GM19395 (cell line): ENCODE measurements around the gene NBPF11.
A peak's percentile ranks its signal among the peaks of the same experiment; 100 is the strongest.
"Not testable (repeated sequence)": the region's sequence is repeated elsewhere in the genome, so short reads cannot be mapped to it uniquely, and the experiment has no call there.

Source experiments
- ATAC-seq: cut with Tn5 transposase; IDR thresholded peaks from one replicate; pipeline ENCODE4 v1.9.1; 2021; ENCODE audit warnings: mild to moderate bottlenecking, moderate library complexity; ENCODE audit not compliant: unreplicated experiment

The NBPF11 gene, protein sequence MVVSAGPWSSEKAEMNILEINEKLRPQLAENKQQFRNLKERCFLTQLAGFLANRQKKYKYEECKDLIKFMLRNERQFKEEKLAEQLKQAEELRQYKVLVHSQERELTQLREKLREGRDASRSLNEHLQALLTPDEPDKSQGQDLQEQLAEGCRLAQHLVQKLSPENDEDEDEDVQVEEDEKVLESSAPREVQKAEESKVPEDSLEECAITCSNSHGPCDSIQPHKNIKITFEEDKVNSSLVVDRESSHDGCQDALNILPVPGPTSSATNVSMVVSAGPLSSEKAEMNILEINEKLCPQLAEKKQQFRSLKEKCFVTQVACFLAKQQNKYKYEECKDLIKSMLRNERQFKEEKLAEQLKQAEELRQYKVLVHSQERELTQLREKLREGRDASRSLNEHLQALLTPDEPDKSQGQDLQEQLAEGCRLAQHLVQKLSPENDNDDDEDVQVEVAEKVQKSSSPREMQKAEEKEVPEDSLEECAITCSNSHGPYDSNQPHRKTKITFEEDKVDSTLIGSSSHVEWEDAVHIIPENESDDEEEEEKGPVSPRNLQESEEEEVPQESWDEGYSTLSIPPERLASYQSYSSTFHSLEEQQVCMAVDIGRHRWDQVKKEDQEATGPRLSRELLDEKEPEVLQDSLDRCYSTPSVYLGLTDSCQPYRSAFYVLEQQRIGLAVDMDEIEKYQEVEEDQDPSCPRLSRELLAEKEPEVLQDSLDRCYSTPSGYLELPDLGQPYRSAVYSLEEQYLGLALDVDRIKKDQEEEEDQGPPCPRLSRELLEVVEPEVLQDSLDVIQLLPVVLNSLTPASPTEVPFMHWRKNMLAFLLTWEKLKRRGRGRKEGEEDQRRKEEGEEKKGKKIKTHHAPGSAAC

DNA sequence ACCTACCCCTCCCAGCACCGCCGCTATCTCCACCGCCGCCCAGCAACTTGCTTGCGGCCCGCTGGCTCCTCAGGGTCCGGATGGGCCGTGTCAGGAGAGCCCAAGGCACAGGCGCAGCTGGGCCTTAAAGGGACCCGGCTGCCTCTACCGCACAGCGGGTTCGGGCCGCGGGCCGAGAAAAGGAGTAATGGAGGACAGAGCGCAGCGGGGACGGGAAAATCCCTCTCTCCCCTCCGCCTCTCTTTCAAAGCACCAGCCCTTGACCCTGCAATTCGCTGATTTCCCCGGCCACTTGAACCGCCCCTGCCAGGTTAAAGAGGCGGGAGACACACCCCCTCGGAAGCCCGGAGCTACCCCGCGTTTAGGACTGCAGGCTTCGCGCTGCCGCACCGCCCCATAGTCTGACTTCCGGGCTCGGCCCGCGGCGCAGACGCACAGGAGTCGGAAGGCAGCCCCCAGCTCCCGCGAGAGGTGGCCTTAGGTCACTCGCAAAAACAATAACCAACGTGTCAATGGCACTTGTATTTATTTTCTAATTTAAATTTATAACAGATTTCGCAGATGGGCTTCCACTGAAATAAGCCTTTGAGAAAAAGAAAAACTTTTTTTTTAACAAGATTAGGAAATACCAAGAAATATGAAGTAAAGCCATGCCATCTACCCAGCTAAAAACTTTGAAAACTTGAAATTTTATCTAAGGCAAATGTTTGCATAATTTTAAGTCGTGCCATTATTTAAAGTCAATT, at the start of gene NBPF11:
NBPF11 (minus strand) TSS at position 371 of the 746 bp plus-strand sequence. CDS start 25,278 bp downstream, outside the sequence.
- ATAC-seq: peak; percentile 68

DNA sequence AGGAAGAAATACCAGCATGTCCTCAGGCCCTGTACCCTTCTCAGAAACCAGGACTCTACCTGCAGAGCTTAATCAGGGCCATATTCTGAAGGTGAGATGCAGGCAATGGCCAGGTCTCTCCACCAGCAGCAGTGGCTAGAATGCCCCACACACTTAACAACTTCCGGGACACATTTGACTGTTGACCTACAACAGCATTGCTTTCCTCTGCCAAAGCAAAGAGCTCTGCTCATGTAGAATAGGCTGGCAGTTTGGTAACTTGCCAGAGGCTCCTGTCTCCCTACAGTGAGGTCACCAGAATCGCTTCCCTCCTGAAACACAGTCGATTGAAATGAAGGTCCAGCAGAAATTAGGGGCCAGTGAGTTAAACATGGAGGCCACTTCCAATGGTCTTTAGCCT, 45.3 kb upstream of the NBPF11 start:
- ATAC-seq: not testable (repeated sequence)

DNA sequence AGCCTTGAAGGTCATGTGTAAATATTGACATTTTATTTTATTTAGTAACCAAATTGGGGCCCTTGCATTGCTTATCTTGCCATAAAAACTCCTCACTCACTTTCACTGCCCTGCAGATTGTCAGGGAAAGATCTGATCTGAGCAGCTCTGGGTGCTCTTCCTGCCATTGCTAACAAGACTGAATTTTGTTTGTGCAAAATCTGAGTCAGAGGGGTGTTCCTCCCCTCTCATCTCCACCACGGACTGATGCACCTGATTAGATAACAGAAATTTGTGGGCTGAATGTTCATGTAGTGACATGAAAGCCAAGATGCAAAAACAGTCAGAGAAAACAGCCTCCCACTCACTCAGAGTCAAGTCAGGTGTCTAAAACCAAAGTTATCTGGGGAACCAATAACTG, 44.9 kb upstream of the NBPF11 start:
- ATAC-seq: not testable (repeated sequence)

DNA sequence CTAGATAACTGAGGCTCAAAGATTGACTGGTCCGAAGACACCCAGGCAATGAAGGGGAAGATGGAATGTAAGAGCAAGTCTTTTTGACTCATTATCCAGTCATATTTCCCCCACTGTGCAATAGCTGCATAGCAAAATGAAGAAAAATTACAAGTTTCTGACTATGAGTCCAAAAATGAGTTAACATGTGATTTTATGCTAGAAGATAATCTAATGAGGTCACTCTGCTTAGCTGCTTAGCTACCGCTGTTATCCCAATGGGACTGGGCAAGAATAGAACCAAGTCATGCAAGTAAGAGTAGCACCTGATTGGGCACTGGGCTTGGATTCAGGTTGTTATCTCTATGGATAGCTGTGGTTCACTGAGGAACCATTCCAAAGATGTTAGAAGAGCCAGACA, 43.0 kb upstream of the NBPF11 start:
- ATAC-seq: not testable (repeated sequence)

DNA sequence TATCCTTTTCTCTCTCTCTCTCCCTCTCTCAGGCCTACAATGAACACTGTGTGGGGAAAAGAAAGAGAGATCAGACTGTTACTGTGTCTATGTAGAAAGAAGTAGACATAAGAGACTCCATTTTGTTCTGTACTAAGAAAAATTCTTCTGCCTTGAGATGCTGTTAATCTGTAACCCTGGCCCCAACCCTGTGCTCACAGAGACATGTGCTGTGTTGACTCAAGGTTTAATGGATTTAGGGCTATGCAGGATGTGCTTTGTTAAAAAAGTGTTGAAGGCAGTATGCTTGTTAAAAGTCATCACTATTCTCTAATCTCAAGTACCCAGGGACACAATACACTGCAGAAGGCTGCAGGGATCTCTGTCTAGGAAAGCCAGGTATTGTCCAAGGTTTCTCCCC, 36.7 kb upstream of the NBPF11 start:
- not testable (repeated sequence) for ATAC-seq

DNA sequence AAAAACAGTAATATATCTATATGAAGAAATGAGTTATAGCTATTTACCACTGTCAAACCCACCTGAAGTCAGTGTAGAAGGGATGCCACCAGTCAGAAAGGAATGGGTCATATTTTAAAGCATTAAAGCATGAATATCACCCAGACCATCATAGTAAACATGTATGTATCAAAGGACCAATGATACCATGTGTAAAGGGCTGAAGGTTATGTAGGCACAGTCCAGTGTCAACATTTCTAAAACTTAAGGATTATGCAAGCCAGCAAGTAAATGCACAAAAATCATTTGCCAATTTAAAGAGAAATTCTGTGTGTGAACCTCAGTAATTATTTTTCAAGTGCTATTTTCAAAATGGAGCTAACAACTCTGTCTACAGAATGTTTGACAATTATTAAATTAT, 26.6 kb upstream of the NBPF11 start:
- ATAC-seq: not testable (repeated sequence)

DNA sequence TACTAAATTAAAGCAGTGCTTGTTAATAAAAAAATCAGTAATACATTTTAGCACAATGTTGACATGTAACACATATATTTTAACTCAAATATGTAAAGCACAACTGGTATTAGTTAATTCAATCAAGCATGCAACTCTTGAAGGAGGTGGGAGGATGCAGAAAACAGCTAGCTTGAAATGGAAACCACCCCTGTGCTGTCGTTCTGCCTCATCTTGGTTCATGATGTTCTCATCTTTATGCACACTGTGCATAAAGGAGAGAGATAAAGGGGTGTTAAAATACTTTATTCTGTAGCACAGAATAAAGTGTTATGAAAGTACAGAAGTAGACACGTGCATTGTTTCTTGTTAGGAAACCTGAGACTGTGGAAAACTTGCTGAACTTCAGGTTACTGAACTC, 23.3 kb upstream of the NBPF11 start:
- ATAC-seq: not testable (repeated sequence)

DNA sequence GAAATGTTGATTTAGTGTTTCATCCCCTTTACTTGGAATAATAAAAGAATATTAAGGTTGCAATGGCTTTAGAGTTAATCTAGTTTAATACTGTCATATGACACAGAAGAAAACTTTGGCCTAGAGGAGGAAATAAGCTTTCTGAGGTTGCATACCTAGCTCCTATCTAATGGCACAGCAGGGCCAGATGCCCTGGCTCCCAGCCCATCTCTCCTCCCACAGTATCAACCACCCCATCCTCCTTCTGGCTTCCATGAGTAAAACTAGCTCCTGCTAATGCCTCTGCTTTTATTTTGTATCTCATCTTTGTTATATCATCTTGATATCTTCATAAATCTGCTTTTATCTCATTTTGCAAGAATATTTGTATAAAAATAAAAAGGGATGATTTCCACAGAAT, 19.9 kb upstream of the NBPF11 start:
- ATAC-seq: not testable (repeated sequence)

DNA sequence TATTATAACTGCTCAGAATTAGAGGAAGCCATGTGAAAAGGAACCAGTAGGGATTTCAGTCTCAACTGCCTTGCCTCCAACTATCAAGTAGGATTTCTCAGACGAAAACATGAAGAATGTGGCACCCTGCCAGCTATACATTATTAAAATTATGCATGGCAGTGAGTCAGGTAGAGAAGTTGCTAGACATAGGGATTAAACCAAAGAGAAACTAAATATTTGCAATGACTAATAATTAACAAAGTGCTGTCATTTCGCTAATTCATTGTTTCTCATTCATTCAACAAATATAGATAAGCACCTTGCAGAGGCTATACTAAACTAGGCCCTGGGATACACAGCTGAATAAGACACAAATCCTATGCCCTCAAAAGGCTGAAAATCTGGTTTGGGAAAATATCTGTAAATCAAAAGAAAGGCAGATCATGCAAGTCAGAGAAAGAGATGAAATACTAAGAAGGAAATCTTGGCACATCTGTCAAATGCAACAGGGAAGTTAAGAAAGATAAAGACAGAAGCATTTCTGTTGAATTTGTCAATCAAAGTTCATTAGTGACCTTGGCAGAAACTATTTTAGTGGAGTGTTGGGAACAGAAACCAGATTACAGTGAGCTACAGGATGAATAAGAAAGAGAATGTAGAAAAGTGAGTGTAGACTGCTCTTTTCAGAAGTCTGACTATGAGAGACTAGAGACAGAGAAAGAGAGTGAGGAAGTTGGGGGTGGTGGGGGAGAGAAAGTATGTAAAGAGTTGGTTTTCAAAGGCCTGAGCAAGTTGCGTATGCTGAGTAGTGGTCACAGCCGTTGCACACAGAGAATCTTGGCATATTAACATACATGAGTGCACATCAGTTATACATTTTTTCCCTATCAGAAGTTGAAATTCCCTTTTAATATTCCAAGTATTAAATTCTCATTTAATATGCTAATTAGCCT, 14.7 kb upstream of the NBPF11 start:
- ATAC-seq: no peak

DNA sequence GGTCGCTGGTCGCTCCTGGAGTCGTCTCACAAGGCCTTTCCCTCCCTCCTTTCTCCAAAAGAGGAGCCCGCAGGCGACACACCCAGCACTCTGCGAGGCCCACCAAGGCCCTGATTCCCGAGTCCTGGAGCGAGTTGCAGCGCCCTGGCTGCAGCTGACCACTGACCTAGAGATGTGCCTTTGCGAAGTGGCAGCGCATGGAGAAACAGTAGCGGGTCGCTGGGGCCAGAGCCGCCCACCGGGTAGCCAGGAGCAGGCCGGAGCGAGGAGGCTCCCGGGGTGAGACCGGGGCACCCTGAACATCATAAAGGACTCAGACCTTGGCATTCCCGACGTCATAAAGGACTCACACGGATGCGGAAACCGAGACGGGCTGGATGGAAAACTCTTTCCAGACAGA, 10.3 kb upstream of the NBPF11 start:
- no peak for ATAC-seq

DNA sequence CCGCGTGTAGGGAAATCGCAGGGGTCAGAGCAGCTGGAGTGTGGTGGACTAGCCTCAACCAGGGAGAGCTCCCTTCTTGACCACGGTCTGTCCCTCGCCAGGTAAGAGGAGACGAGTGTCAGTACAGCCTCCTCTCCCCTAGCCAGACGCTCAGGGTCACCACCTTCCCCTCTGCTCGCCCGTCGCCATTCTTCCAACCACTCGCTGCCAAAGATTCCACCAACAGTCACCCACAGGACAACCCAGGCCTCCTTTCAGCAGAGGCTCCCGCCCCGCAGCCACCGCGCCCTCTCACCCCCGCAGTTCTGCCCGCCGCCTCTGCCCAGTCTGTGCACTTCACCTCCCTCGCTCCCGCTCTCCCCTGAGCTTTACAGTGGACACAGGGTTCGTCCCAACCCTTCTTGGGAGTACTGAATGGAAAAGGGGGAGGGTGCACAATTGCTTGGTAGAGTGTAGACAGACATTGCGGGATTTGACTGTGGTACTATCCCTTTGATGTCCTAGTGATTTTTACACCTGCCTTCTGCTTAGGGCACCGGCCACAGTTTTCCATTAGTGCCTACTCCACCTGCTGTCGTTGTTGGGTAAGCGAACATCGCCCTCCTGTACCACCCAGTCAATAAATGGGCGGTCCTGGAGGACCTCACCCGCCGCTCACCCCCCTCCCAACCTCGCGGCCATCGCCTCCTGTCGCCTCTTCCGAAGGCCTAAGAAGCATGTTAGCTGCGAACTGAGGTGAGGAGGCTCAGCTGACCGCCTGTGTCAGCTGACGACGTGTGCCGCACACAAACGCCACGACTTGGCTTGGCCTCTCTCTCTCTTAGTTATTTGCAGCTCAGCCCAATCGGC, 9.2 kb upstream of the NBPF11 start:
- no peak for ATAC-seq

DNA sequence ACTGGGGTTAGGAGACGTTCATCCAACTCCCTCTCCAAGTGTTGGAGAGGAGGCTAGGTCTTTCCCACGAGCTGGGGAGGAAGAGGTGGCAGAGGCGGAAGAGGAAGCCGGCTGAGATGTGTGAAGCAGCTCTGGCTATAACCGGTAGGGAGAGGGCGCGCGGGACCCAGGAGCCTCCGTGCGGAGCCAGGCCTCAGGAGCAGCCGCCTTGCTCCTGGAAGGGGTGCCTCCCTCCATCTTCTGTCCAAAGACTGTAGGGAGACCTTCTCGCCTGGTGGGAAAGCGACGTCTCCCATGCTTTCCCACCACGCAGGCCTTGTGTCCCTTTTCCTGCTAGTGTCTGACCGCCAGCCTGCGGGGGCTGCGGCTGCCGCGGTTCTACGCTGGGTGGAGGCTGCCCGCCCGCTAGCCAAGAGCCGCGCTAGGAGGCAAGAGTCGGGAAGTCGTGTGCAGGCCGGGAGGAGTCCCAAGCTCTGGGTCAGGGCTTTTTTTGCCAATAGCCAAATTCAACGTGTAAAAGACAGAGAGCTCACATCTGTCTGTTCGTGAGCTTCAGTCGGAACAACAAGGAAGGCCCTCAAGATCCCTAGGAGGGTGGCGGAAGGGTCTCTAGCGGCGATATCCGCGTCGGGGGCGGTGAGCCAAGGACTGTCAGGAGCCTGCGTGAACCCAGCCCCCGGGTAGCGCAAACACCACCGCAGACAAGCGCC, 8.4 kb upstream of the NBPF11 start:
- no peak for ATAC-seq

DNA sequence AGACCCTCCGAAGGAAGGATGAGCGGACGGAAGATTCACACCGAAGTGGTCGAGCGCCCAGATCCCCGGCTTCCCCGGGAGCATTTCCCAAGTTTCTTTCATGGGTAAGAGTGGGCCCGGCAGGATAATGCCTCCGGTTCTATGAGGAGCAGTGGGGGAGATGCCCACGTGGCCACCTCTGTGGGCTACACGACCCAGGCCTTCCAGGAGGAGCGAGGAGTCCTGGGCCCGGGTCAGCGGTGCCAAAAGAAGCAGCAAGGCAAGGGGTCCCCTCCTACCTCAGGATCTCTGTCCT, 7.9 kb upstream of the NBPF11 start:
- no peak for ATAC-seq

DNA sequence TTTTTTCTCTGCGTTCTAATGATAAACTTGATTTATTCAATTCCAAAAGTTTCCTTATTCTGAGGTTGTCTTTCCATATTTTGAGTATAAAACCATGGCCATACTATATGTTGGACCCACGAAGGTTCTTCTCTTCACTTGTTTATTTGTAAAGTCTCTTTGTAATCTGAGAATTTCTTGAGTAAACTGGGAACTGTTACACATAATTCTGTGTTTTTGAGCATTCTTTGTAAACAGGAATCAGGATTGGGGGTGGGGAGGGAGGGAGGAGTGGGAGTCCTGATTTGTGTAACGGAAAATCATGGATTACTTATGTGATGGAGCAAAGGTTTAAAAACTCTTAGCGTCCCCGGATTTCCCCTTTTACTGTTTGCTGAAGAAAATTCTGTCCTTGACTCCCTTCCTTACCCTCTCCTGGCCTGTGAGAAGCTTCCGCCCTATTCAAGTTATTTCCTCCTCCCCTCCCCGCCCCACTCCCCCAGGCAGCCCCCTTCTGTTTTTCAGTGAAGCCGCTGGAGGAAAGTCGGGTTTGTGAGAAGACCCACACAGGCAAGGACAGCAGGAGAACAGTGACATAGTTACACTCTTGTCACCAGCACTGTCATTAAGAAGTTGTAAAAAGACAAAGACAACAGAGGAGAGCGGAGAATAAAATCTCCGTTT, 6.4 kb upstream of the NBPF11 start:
- ATAC-seq: no peak

DNA sequence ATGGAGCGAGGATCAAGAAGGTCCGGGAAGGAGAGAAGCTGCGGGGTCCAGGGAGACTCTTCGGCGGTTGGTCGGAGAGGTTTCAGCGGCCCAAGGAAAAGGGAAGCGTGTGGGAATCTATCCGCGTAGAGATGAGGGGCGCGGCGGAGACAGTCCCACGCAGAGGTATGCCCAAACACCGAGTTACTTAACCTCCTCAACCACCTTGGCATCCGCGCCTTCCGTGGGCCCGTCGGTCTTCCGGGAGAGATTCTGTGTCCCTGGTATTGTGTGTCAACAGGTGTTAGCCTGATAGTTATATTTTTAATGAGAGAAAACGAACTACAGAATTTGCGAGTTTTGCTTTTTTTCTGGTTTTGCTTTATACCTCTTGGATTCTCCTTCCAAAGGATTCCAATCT, 5.7 kb upstream of the NBPF11 start:
- not testable (repeated sequence) for ATAC-seq

DNA sequence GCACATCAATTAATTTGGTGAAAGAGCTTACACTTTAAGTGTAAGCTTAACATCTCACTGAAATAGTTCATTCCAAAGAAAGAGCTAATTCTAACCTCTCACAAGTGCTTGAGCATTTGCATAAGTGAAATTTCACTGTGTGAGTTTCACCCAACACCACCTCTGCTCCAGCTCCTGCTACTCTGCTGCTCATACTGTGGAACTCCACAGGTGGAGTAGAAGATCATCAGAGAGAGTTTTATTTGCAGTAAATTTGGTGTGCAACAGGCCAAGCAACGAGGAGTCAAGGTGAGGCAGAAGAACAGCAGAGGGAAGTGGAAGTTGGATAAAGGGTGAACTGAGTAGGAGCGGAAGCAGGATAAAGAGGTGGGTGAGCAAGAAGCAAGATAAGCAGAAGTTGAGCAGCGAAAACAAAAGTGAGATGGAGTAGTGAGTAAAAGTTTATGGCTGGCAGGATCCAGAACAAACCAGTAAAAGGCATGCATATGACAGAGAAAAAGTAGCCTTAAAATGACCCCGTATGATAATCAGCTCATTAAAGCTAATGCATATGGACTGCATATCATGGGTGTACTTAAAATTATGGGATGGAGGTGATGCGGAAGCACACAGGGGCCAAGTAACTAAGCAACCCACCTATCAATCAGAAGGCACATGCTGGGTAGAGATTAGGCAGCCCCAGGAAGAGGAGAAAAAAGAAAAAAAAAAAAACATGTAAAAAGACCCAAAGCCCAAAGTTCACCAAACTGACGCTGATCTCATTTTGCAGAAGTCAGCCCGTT, 3.6 kb upstream of the NBPF11 start:
- peak; percentile 55 for ATAC-seq

DNA sequence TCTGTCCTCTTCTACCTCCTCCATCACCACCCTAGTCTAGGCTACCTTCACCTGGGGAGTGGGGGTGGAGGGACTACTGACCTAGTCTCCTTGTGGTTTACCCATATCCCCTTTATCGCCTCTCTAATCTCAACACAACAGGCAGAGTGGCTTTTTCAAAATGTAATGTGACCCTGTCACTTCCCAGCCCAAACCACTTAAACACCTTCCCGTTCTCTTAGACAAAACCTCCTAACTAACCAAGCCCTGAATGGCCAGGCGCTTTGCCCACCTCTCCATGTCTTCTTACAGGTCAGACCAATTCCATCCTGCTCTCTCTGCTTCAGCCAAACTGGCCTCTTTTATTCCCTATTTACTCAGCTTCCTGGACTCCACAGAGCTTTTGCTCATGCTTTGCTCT, 714 bp upstream of the NBPF11 start:
- ATAC-seq: not testable (repeated sequence)
